Keratinocyte (primary cell): ENCODE results near the gene CHFR. TPM values are rescaled to one million over a fixed set of nuclear protein-coding genes. Genes with fewer than 3 reads are reported as not detected.

Experiments used
- DNase-seq: peaks from one replicate; pipeline ENCODE4 v3.0.0-alpha.2; 2011; ENCODE audit warnings: low read depth, missing footprints, low spot score
- FAIRE-seq: peaks from 2 replicates; lab custom pipeline; 2011; peaks lifted over from hg19 to GRCh38; lab: Jason Lieb, UNC
- H2AFZ ChIP-seq: 2 replicates; pipeline ENCODE4 v1.6.0; 2012; ENCODE audit warnings: low read length, control low read depth, inconsistent platforms; ENCODE audit not compliant: control insufficient read depth
- H3K27ac ChIP-seq: 2 replicates; pipeline ENCODE4 v1.5.1; 2011; ENCODE audit warnings: low read length; ENCODE audit not compliant: control insufficient read depth, insufficient read depth
- H3K27me3 ChIP-seq: 3 replicates; pipeline ENCODE4 v1.6.0; 2011; ENCODE audit warnings: low read length; ENCODE audit not compliant: control insufficient read depth, insufficient read depth; ENCODE audit errors: extremely low read depth
- H3K36me3 ChIP-seq, 2 experiments: 2 replicates in 1 of 2; 3 replicates in 1 of 2; pipeline ENCODE4 v1.5.1; 2011; ENCODE audit warnings: low read length in 2 of 2, mild to moderate bottlenecking in 1 of 2; ENCODE audit not compliant: control insufficient read depth in 2 of 2, insufficient read depth in 2 of 2; ENCODE audit errors: extremely low read depth in 1 of 2
- H3K4me1 ChIP-seq: 3 replicates; pipeline ENCODE4 v1.5.1; 2011; ENCODE audit warnings: low read length; ENCODE audit not compliant: control insufficient read depth, insufficient read depth; ENCODE audit errors: extremely low read depth
- H3K4me2 ChIP-seq: 3 replicates; pipeline ENCODE4 v1.6.0; 2011; ENCODE audit warnings: low read depth, low read length; ENCODE audit not compliant: control insufficient read depth, insufficient read depth; ENCODE audit errors: extremely low read depth
- H3K4me3 ChIP-seq, 3 experiments: fragments of 200-600 bp in 1 of 3; sonication (generic) in 1 of 3; 2 replicates in 2 of 3; 3 replicates in 1 of 3; pipeline ENCODE4 v1.5.1; 2011 to 2016; ENCODE audit warnings: low read length in 3 of 3, mild to moderate bottlenecking in 3 of 3, control low read depth in 2 of 3, inconsistent platforms in 1 of 3, low read depth in 1 of 3, mixed read lengths in 1 of 3, mixed run types in 1 of 3, moderate library complexity in 1 of 3; ENCODE audit not compliant: control insufficient read depth in 2 of 3, insufficient read depth in 2 of 3; ENCODE audit errors: extremely low read depth in 1 of 3
- H3K79me2 ChIP-seq: 2 replicates; pipeline ENCODE4 v1.6.0; 2012; ENCODE audit warnings: low read length; ENCODE audit not compliant: control insufficient read depth, insufficient read depth
- H3K9ac ChIP-seq: 3 replicates; pipeline ENCODE4 v1.6.0; 2011; ENCODE audit warnings: low read length; ENCODE audit not compliant: control insufficient read depth, insufficient read depth; ENCODE audit errors: extremely low read depth
- H3K9me1 ChIP-seq: 3 replicates; pipeline ENCODE4 v1.6.0; 2011; ENCODE audit warnings: low read length; ENCODE audit not compliant: control insufficient read depth, insufficient read depth; ENCODE audit errors: extremely low read depth
- H3K9me3 ChIP-seq: 2 replicates; pipeline ENCODE4 v1.5.1; 2012; ENCODE audit warnings: low read depth, low read length; ENCODE audit not compliant: control insufficient read depth
- H4K20me1 ChIP-seq: 3 replicates; pipeline ENCODE4 v1.6.0; 2011; ENCODE audit warnings: low read length; ENCODE audit not compliant: control insufficient read depth, insufficient read depth; ENCODE audit errors: extremely low read depth
- CTCF ChIP-seq, 3 experiments: IDR thresholded peaks in 1 of 3; conservative IDR thresholded peaks in 1 of 3; optimal IDR thresholded peaks in 1 of 3; 2 replicates in 2 of 3; 3 replicates in 1 of 3; pipeline versions ENCODE3 to v1.5.1; 2011; ENCODE audit warnings: low read length in 3 of 3, mild to moderate bottlenecking in 3 of 3, moderate library complexity in 2 of 3, control low read depth in 1 of 3, inconsistent platforms in 1 of 3; ENCODE audit not compliant: insufficient read depth in 2 of 3; ENCODE audit errors: extremely low read depth in 1 of 3
- EZH2 ChIP-seq: IDR thresholded peaks from one replicate; pipeline ENCODE4 v1.6.1; 2012; ENCODE audit warnings: inconsistent platforms, mild to moderate bottlenecking, low read length, moderate library complexity
- dilution Hi-C: fragments of 300-500 bp; cut with MboI; formaldehyde crosslinking; loops from one replicate; pipeline ENCODE4 v1.7.0; 2020; ENCODE audit warnings: low sequenced_read_pairs; ENCODE audit not compliant: extremely low pct_ligation_motif_present
- polyA plus RNA-seq, 5 experiments: library from polyadenylated mRNA; depleted of rRNA in 3 of 5; stranded (reverse) in 3 of 5; stranded (forward) in 1 of 5; unstranded in 1 of 5; fragments of >200 nt; gene quantifications; 1 replicate in 1 of 5; 2 replicates in 3 of 5; 3 replicates in 1 of 5; pipeline versions ENCODE4 v1.2.1 to v1.2.3, GENCODE V29; 2011 to 2012; ENCODE audit warnings: missing spikeins in 2 of 5, low read depth in 1 of 5, low replicate concordance in 1 of 5

Gene CHFR
- polyA plus RNA-seq, 1 donor (not counting 4 experiments of a cell fraction or from before 2014, with no cell fraction given), result 35.8 TPM

- H3K27ac ChIP-seq, result no peak overlapping the region
- no peak overlapping the region for H3K9ac ChIP-seq
- H3K27me3 ChIP-seq, result no peaks in the 10 kb centered on the region
- DNase-seq (no peak), FAIRE-seq (no peak)
- H3K4me1 ChIP-seq, result no peaks in the 10 kb centered on the region
- H2AFZ ChIP-seq, result no peak overlapping the region
- no peaks in the 10 kb centered on the region for H3K79me2 ChIP-seq
- no peak overlapping the region for H3K4me3 ChIP-seq
- no peaks in the 10 kb centered on the region for H4K20me1 ChIP-seq
- no peak for TF ChIP-seq EZH2
- TF ChIP-seq CTCF (optimal IDR thresholded peaks at IDR 0.05 in 1 of 3, IDR thresholded peaks at IDR 0.05 in 1 of 3, conservative IDR thresholded peaks at IDR 0.05 in 1 of 3; ENCODE audit: extremely low read depth in 1 of 3, insufficient read depth in 2 of 3, low read length in 3 of 3), result no peak
- H3K4me2 ChIP-seq, result no peak overlapping the region
- no peaks in the 10 kb centered on the region for H3K9me3 ChIP-seq
- H3K36me3 ChIP-seq, result peaks cover 36 to 47% of the 10 kb centered on the region in 2 experiments
- dilution Hi-C loops, result no loop called here
- no peaks in the 10 kb centered on the region for H3K9me1 ChIP-seq
These were observed 33.9 kb downstream of the CHFR start for GRCh38 chr12:132853285-132854092.

GRCh38 chr12:132852496-132852895, 34.9 kb downstream of the CHFR start:
- H3K4me2 ChIP-seq, result no peak overlapping the region
- no peaks in the 10 kb centered on the region for H3K9me1 ChIP-seq
- H3K4me1 ChIP-seq, result no peaks in the 10 kb centered on the region
- H3K27me3 ChIP-seq, result no peaks in the 10 kb centered on the region
- H4K20me1 ChIP-seq, result no peaks in the 10 kb centered on the region
- FAIRE-seq (no peak), DNase-seq (no peak)
- dilution Hi-C loops, result no loop called here
- no peak overlapping the region for H2AFZ ChIP-seq
- H3K4me3 ChIP-seq, result no peak overlapping the region
- no peaks in the 10 kb centered on the region for H3K9me3 ChIP-seq
- no peaks in the 10 kb centered on the region for H3K79me2 ChIP-seq
- H3K36me3 ChIP-seq, result peaks cover 42 to 46% of the 10 kb centered on the region in 2 experiments
- TF ChIP-seq CTCF (optimal IDR thresholded peaks at IDR 0.05 in 1 of 3, IDR thresholded peaks at IDR 0.05 in 1 of 3, conservative IDR thresholded peaks at IDR 0.05 in 1 of 3; ENCODE audit: extremely low read depth in 1 of 3, insufficient read depth in 2 of 3, low read length in 3 of 3) (no peak), EZH2 (no peak)
- H3K27ac ChIP-seq, result no peak overlapping the region
- H3K9ac ChIP-seq, result no peak overlapping the region
